Stimulated activated CD4-positive, alpha-beta T cell treated with anti-CD3 and anti-CD28 coated beads, Interleukin-4, amount 100 ng/mL, for 1 hour (primary cell): ENCODE measurements around the gene OSBPL3.
A peak's percentile ranks its signal among the peaks of the same experiment; 100 is the strongest.

Experiments
- DNase-seq: peaks from one replicate; pipeline ENCODE4 v3.0.0-alpha.2; 2020

The OSBPL3 gene

DNA sequence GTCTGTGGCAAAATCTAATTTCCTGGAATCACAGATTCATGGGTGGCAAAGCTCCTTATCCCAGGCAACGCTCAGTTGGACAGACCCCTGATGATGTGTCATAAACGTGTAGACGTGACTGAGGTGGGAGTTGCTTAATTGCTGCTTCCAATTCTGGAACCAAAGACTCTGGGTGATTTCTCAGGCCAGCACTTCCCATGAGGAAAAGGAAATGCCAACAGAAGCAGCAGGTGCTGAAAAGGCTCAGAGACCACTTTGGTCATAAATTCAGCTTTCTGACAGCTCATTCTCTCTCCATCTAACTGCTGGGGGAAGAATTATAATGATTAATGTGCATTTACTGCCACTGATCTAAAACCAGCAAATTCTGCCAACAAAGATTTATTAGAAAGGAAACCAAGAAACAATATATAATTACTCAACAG, 88.7 kb downstream of the OSBPL3 start:
- DNase-seq, result no peak

- no peak for DNase-seq
Observed at GRCh38 chr7:24889611-24890010, 90.4 kb downstream of the OSBPL3 start.

DNA sequence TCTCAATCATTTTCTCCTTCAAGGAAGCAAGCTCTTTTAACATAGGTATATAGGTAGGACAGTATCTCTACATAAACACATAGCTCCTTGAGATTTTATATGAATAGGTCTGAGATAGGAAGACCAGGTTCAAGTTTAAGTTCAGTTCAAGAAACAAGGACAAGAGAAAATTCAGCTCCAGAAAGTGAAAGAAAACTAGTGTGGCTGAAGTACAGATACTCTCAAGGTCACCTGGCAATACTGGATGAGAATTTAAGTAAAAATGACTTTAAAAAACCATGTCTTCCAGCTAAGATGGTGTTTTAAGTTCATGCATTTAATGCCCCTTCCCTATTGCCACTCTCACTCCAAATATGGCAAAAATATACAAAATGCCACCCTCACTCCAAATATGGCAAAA, 91.3 kb downstream of the OSBPL3 start:
- DNase-seq, result no peak

- no peak for DNase-seq
Observed at GRCh38 chr7:24885716-24886115, 94.3 kb downstream of the OSBPL3 start.

- no peak for DNase-seq
Observed at GRCh38 chr7:24885305-24885704, 94.7 kb downstream of the OSBPL3 start.

- DNase-seq, result no peak
Observed at GRCh38 chr7:24884401-24884800, 95.6 kb downstream of the OSBPL3 start.

DNA sequence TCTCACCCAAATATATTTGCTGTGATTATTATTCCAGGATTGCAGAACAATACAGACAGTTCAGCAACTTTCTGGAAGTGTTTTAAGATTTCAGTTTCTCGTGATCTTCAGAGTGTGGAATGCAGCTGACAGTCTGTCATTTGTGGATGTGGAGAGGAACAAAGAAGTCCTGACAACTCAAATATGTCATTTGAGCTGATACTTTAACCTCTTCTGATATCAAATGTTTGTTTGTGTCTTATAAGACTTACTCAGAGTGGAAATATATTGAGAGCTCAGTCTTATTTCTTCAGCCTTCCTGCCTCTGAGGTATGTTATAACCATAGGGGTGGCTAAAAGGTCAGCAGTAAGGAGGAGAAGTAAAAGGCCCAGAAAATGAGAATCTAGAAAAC, 96.4 kb downstream of the OSBPL3 start:
- DNase-seq, result no peak

DNA sequence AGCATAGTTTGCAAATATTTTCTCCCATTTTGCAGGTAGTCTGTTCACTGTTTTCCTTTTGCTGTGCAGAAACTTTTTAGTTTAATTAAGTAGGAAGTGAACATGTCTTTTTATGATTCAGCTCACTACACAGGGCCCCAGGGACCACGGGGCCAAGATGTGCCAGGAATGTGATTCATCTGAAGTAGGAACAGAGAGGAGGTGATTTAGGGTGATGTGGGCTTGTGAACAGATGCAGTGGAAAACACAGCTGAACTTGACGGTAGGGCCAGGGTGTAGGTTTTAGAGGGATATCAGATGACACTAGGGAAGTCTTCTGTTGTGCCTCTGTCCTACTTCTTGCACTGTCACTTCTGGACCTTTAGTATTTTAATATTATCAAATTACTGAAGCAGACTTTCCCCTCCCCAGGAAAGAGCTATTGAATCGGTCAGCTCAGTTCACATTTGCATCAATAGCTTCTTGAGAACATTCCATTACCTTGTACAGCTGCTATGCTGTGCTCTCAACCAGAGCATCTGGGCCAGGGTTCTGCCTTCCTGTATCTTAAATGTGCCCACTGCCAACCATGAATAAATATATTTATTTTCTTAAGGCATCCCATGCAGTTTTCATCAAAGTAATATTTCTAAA, 96.9 kb downstream of the OSBPL3 start:
- peak; percentile 19 for DNase-seq

DNA sequence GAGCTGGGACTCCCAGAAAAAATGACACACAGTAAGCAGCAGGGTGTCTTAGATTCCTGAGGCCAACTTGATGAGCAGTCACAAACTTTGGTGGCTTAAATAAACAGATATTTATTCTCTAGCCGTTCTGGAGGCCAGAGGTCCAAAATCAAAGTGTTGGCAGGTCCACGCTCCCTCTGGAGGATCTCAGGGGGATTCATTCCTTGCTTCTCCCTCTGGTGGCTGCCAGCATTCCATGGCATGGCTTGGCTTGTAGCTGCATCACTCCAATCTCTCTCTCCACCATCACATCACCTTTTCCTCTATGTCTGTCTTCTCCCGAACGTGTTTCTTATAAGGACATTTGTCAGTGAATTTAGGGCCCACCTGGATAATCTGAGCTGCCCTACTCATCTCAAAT, 98.4 kb downstream of the OSBPL3 start:
- DNase-seq, result no peak

- DNase-seq, result no peak
Observed at GRCh38 chr7:24880886-24881285, 99.1 kb downstream of the OSBPL3 start.

GRCh38 chr7:24879291-24879690, 100.7 kb downstream of the OSBPL3 start:
- DNase-seq, result no peak

DNA sequence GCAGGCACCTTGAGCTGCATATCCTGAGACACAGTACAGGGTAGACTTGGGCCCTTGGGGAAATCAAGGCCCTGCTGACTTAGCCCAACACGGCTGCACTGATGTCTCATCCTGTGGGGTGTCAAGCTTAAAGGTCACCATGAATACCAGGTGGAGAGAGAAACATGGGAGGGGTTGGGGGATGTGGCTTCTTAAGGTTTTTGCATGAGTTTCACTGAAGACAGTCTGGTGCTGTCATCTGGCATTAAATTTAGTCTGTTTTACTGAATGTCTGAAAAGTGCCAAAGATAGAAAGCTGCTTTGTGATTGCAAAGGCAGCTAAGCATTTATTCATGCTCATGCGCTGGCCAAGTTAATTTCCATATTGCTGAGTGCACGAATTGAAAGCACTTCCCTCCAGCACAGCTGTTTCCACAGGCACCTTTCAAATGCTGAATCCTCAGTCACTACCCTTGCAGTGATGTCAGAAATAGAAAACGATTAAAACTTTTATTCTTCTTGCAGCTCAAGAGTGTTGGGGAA, 102.1 kb downstream of the OSBPL3 start:
- no peak for DNase-seq

DNA sequence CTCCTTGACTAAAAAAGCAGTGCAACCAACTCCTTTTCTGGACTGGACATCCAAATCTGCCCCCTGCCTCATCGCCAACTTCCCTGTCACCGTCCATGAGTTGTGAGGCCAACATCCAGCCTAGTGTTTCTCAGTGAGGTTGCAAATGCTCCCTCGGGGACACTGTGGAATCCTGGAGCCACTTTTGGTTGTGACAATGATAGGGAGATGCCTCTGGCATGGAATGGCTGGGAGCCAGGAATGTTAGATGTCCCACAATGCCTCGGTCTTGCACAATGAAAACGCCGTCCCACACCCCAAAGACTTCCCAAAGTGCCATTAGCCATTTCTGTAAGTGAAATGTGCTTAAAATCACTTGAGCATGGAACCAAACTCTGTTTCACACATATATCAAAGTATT, 105.2 kb downstream of the OSBPL3 start:
- no peak for DNase-seq

GRCh38 chr7:24873944-24874343, 106.0 kb downstream of the OSBPL3 start:
- DNase-seq, result no peak

GRCh38 chr7:24871770-24872169, 108.2 kb downstream of the OSBPL3 start:
- no peak for DNase-seq

DNA sequence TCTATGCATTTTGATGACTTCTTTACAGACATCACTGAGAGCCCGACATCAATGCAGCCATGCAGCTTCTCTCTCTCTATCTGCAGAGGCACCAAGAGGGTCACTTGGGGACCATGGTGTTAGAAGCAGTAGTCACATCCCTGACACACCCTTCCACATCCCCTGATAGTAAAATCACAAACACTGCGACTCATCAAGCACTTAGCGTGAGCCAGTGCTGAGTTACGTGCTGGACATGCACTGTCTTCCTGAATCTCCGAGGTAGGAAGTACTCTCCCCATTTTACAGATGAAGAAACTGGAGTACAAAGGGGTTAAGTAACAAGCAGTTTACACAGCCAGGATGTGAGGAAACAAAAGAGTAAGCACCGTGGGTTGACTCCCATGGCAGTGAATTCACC, 109.2 kb downstream of the OSBPL3 start:
- DNase-seq, result no peak

DNA sequence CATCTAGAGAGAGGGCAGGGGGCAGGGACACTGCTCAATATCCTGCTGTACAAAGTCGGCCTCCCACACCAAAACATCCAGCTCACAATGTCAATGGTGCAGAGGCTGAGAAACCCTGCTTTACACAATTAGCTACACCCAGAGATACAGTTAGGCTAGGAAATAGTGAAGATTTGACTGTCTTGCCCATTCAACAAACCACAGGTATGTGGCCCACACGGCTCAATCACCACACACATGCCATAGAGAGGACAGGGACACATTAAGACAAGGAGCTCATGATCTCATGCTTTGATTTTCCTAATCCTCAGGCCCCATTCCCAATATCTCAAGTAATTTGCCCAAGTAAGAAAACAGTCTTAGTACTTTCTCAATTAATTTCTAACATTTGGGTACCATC, 110.4 kb downstream of the OSBPL3 start:
- DNase-seq, result no peak

GRCh38 chr7:24868741-24869140, 111.2 kb downstream of the OSBPL3 start:
- no peak for DNase-seq

GRCh38 chr7:24866004-24866615, 113.9 kb downstream of the OSBPL3 start:
- no peak for DNase-seq

DNA sequence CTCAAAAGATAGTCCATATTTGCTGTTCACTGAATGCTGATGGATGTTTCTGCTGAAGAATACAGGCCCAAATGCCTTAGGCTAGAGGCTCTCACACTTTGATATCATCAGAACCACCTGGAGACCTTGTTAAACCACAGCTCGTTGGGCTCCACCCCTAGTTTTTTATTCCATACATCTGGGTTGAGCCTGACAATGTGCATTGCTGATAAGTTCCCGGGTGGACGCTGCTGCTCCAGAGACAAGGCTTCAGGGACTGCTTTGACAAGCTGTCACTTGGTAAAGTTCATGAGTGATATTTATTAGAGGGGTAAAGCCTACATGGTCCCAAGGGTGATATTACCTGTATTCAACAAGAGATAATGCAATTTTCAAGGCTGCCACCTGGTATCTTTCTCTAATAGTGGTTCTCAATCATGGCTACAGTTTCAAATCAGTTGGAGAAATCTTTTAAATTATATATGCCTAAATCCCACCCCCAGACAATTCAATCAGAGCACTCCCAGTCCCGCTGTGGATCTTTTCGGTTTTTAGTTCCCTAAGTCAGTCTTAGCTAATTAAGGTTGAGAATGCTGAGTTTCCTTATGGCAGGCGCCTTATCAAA, 115.7 kb downstream of the OSBPL3 start:
- DNase-seq, result no peak

DNA sequence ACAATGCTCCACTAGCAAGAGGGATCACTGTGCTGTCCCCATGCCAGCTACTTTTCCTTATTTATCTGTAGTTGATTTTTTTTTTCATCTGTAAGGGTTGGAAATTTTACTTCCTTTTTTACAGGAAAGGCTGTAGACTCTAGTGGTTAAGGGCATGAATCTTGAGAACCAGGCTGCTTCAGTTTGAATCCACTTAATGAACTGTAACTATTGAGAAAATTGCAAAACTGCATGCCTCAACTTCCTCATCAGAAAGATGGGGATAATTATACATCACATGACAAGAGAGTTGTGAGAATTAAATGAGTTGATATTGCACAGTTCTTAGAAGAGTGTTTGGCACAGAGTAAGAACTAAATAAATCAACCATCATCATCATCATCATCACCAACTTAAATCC, 116.4 kb downstream of the OSBPL3 start:
- DNase-seq, result no peak

DNA sequence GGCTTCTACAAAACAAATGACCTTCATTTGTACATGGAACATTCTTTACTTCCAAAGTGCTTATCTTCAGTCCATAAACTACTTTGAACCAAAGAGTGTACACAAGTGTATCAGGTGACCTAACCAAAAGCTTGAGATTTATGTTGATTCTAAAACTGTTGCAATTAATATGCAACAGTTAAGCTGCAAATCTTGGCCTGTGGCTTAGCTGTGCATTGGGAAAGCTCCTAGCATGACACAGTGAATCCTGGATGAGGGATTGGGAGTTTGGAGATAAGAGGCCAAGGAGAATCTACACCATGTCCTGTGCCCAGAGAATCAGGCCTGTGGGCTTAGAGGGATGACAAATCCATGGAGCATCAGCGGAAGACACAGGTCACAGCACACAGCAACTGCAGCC, 117.5 kb downstream of the OSBPL3 start:
- DNase-seq, result no peak

- DNase-seq, result no peak
Observed at GRCh38 chr7:24861336-24861735, 118.6 kb downstream of the OSBPL3 start.

DNA sequence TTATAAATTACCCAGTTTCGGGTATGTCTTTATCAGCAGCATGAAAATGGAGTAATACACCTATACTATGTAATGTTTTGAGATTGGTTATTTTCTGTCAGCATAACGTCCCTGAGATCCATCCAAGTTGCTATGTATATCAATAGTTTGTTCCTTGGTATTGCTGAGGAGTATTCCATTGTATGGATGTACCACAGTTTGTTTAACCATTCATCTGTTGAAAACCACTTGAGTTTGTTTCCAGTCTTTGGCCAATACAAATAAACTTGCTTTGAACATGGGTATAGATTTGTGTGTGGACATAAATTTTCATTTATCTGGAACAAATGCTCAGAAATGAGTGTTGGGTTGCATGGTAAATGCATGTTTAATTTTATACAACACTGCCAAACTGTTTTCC, 119.4 kb downstream of the OSBPL3 start:
- DNase-seq, result no peak
